Umbilical cord (tissue), 2 donors: ENCODE data around the gene MT1E. TPM values are rescaled to one million over a fixed set of nuclear protein-coding genes. Genes with fewer than 3 reads are reported as not detected.
A peak's percentile ranks its signal among the peaks of the same experiment; 100 is the strongest.

Experiments used
- DNase-seq: peaks from one replicate; pipeline ENCODE4 v3.0.0-alpha.2; 2015; ENCODE audit warnings: low spot score
- total RNA-seq: library from RNA; depleted of rRNA; stranded (reverse); fragments of >200 nt; gene quantifications from one replicate; pipeline ENCODE4 v1.2.3, GENCODE V29; 2014; ENCODE audit warnings: low replicate concordance; ENCODE audit not compliant: insufficient read depth

The MT1E gene
- total RNA-seq, 1 donor from 2014 or later, result 47.4 TPM

DNA sequence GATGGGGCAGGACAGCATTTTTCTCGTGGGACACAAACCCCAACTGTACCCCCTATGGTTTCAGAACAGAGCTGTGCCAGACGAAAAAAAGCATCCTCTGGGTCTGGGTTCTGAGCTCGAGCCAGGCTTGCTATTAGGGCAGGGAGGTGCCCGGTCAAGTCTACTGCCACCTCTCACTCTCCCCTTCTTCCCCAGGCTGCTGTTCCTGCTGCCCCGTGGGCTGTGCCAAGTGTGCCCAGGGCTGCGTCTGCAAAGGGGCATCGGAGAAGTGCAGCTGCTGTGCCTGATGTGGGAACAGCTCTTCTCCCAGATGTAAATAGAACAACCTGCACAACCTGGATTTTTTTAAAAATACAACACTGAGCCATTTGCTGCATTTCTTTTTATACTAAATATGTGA lies 1.1 kb downstream of the MT1E start:
- DNase-seq, result no peak

DNA sequence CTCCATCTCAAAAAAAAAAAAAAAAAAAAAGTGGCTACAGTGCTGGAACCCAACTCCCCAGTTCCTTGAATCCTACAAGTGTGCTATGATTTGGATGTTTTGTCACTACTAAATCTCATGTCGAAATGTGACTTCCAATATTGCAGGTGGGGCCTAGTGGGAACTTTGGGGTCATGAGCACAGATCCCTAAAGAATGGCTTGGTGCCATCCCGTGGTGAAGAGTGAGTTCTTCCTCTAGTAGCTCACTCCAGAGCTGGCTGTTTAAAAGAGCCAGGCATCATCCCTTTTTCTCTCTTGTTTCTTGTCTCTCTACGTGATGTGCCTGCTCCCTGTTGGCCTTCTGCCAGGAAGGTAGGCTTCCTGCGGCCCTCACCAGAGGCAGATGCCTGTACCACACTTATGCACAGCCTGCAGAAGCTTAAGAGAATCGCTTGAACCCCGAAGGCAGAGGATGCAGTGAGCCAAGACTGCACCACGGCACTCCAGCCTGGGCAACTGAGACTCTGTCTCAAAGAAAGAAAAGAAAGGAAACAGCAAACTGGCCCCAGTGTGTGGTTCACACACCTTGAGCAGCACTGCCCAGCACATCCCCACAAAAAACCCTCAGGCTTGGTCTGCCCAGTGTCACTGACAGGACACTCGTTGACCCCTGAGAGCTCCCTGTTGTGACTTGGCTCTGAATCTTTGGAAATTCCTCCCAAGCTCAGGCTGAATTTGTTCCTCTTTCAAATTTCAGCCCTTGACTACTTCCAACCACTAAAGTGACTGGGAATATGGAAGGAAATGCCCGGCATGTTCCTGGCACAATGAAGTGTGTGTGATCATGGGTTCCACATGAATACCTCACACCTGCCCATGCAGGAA lies 3.1 kb downstream of the MT1E start:
- no peak for DNase-seq

DNA sequence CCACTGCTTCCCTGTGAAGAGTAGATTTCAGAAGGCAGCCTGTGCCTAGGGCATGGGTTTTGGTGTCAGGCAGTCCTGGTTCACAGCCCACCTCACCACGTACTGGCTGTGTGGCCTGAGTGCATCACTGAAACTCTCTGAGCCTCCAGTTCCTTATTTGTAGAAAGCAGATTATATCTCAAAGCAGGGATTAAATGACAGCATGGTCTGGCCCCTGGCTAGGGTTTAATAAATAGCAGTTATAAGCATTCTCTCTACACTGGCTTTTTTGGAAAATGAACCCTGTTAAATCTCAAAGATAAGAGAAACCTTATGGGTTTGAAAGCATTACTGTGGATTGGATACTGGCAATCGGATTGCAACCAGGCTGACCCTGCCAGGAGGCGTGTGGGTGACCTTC lies 4.0 kb downstream of the MT1E start:
- DNase-seq, result peak; percentile 85

DNA sequence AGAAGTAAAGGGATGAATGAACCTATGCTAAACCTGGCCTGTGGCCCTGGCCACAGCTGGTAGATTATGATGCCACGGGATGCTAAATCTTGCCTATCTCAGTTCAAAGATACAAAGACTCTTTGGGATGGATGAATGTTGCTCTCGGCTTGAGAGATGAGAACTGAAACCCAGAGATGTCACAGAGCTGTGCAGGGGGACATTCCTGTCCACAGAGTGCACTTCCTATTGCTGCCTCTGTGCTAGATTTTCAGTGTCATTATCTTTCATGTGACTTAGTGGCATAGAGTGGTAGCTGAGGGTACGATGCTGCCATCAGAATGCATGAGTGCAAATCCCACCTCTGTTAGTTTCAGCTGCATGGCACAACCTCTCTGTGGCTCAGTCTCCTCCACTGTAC lies 4.6 kb downstream of the MT1E start:
- no peak for DNase-seq

DNA sequence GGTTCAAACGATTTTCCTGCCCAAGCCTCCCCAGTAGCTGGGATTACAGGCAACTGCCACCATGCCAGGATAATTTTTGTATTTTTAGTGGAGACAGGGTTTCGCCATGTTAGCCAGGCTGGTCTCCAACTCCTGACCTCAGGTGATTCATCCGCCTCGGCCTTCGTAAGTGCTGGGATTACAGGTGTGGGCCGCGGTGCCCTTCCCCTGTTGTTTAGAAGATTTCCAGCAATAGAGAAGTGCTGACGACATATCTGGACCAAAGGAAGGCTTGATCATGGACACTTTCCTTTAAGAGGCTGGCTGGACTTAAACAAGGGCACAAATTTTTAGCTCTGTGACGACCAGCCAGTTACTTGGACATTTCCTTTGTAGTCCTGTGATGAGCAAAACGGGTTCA lies 5.6 kb downstream of the MT1E start:
- DNase-seq, result no peak

DNA sequence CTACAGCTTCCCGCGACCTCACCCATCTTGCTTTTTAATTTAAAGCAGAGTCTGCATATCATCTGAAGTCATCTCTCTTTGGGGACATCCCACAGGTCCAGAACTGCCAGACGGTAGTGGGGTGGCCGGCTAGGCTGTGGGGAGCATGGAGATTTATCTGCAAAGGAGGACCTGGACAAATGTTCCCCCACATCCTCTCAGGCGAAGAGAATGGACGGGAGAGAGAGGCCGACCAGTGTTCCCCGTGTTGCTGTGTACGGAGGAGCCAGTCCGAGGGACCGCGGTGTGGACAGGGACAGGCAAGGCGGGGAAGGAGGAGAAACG lies 6.2 kb downstream of the MT1E start:
- DNase-seq, result no peak

DNA sequence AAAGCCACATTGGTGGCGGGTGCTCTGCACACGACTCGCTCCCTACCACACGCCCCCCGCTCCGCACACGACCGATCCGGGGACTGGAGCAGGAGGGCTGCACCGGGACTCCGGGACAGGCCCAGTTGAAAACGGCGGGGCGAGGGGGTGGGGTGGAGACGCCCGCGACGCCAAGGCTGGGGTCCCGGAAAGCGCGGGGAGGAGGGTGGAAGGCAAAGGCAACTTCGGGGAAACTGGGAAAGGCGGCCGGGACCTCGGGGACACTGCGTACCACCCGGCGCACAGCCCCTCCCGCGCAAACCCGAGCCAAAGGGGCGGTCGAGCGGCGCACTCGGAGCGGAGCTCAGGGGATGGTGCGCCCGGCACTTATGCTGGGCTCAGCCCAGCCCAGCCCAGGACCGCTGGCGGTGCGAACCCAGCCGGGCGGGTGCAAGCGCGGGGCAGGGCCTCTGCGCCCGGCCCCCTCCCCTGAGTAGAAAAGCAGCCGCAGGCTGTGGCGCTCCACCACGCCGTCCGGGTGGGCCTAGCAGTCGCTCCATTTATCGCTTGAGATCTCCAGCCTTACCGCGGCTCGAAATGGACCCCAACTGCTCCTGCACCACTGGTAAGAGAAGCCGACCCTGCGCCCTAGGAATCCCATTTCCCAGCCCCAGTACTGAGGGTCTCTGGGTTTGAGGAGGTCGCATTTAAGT lies 6.7 kb downstream of the MT1E start, which contains the start of gene MT1M:
Gene MT1M, plus strand, starts transcription at position 504 of the 692 bp plus-strand sequence. Its CDS starts 73 bp downstream, at position 577.
- no peak for DNase-seq

DNA sequence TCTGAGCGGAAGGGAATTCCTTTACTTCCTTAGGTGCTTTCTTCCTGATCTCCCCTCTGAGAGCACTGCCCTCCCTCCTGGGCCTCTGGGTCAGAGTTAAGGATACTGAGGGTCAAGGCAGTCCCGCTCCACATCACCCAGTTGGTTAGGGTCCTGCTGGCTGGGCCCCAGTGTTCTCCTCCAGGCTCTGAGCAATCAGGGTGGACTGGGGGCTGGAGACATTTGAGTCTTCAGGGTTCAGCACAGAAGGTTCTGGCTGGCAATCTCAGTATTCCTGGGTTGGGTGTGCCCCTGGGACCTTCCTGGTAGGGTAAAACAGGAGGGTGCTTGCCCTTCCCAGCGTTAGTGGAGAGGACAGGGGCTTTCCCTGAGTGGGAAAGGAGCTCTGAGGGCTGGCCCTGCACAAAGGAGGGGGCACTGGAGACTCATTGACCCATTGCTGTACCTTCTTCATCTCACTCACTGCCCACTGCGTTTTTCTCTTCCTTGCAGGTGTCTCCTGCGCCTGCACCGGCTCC lies 7.3 kb downstream of the MT1E start:
- no peak for DNase-seq

DNA sequence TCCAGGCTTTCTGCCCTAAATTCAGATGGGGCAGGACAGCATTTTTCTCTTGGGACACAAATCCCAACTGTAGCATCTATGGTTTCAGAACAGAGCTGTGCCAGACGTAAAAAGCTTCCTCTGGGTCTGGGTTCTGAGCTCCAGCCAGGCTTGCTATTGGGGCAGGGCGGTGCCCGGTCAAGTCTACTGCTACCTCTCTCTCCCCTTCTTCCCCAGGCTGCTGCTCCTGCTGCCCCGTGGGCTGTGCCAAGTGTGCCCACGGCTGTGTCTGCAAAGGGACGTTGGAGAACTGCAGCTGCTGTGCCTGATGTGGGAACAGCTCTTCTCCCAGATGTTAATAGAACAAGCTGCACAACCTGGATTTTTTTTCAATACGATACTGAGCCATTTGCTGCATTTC lies 8.0 kb downstream of the MT1E start:
- DNase-seq, result no peak

DNA sequence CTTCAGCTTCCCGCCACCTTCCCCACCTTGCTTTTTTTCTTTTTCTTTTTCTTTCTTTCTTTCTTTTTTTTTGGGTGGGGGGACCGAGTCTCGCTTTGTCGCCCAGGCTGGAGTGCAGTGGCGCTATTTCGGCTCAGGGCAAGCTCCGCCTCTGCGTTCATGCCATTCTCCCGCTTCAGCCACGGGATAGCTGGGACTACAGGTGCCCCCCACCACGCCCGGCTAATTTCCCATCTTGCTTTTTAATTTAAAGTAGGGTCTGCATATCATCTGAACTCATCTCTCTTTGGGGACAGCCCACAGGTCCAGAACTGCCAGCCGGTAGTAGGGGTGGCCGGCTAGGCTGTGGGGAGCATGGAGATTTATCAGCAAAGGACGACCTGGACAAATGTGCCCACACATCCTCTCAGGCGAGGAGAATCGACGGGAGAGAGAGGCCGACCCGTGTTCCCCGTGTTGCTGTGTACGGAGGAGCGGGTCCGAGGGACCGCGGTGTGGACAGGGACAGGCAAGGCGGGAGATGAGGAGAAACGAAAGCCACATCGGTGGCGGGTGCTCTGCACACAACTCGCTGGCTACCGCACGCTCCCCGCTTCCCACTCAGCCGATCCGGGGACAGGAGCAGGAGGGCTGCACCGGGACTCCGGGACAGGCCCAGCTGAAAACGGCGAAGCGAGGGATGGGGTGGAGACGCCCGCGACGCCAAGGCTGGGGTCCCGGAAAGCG lies 9.3 kb downstream of the MT1E start:
- DNase-seq, result no peak

DNA sequence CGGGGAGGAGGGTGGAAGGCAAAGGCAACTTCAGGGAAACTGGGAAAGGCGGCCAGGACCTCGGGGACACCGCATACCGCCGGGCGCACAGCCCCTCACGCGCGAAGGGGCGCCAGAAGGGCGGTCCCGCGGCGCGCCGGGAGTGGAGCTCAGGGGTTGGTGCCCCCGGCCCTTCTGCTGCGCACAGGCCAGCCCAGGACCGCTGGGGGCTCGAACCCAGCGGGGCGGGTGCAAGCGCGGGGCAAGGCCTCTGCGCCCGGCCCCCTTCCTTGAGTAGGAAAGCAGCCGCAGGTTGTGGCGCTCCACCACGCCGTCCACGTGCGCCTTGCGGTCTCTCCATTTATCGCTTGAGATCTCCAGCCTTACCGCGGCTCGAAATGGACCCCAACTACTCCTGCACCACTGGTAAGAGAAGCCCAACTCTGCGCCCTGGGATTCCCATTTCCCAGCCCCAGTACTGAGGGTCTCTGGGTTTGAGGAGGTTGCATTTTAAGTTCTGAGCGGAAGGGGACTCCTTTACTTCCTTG lies 9.9 kb downstream of the MT1E start:
- DNase-seq, result no peak

DNA sequence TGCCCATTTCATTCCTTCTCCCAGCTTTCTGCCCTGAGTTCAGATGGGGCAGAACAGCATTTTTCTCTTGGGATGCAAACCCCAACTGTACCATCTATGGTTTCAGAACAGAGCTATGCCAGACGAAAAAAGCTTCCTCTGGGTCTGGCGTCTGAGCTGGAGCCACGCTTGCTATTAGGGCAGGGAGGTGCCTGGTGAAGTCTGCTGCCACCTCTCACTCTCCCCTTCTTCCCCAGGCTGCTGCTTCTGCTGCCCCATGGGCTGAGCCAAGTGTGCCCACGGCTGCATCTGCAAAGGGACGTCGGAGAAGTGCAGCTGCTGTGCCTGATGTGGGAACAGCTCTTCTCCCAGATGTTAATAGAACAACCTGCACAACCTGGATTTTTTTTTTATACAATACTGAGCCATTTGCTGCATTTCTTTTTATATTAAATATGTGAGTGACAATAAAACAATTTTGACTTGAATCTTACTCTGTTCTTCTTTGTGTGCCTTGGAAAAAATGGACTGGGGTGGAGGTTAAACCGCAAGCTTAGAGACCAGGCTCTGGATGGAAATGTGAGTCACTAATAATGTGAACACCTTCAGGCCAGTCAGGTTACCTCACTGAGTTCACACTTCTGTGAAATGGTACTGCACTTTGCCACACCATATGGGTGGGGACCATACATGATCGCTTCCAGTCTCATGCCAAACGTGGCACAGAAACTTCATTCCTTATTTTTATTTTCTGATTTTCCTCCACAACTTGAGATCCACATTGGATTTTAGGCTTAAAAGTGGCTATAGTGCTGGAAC lies 11.2 kb downstream of the MT1E start:
- DNase-seq, result no peak

DNA sequence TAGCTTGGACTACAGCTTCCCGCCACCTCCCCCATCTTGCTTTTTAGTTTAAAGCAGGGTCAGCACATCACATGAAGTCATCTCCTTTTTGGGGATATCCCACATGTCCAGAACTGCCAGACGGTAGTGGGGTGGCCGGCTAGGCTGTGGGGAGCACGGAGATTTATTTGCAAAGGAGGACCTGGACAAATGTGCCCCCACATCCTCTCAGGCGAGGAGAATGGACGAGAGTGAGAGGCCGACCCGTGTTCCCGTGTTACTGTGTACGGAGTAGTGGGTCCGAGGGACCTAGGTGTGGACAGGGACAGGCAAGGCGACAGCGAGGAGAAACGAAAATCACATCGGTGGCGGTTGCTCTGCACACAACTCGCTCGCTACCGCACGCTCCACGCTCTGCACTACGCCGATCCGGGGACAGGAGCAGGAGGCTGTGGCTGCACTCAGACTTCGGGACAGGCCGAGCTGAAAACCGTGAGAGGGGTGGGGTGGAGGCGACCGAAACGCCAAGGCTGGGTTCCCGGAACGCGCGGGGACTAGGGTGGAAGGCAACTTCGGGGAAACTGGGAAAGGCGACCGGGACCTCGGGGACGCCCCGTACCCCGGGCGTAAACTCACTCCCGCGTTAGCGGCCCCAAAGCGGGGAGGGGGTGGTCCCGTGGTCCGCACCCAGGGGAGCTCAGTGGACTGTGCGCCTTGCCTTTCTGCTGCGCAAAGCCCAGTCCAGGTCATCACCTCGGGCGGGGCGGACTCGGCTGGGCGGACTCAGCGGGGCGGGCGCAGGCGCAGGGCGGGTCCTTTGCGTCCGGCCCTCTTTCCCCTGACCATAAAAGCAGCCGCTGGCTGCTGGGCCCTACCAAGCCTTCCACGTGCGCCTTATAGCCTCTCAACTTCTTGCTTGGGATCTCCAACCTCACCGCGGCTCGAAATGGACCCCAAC lies 12.5 kb downstream of the MT1E start, which contains the start of gene MT1A:
Gene MT1A, plus strand, starts transcription at position 853 of the 937 bp plus-strand sequence. Its CDS starts 73 bp downstream, at position 926.
- peak; percentile 59 for DNase-seq

DNA sequence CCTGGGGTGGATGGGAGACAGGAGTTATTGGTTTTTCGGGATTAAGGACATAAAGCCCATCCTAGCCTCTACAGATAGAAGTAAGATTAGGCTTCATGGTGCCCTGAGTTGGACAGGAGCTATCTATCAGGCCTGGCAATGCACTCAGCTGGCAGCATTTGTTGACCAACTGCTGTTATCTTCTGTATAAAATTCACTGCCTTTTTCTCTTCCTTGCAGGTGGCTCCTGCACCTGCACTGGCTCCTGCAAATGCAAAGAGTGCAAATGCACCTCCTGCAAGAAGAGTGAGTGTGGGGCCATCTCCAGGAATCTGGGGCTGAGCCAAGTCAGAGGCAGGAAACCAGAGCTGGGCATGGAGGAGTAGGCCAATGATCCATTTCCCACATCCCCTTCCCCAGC lies 13.5 kb downstream of the MT1E start:
- DNase-seq, result no peak

DNA sequence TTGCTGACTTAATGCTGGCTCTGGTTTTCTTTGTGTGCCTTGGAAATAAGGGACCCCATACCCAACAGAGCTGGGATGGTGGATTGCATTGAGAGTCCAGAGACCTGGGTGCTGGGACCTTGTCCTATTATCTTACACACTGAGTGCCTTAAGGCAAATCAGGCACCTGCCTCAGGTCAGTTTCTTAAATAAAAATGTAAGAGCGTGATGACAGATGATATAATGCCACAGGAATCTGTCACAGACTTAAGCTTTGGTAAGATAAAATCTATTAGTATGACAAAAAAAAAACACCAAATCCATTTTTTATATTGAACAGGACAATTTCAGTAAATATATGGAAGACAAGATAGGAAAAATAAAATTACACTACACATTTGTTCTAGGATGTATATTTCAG lies 14.5 kb downstream of the MT1E start:
- no peak for DNase-seq

DNA sequence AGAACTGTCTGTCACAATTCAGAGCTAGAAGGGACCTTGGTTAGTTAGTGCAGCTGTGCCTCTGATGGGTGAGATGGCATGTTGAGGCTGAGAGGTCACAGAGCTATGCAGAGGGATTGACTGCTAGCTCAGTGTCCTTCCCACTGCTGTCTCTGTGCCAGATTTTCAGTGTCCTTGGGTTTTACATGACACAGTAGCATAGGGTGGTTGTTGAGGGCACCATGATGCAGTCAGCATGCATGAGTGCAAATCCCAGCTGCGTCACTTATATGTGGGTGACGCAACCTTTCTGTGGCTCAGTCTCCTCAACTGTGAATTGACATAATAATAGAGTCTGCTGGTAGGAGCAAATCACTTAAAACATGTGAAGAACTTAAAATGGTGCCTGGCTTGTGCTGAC lies 15.6 kb downstream of the MT1E start:
- no peak for DNase-seq

DNA sequence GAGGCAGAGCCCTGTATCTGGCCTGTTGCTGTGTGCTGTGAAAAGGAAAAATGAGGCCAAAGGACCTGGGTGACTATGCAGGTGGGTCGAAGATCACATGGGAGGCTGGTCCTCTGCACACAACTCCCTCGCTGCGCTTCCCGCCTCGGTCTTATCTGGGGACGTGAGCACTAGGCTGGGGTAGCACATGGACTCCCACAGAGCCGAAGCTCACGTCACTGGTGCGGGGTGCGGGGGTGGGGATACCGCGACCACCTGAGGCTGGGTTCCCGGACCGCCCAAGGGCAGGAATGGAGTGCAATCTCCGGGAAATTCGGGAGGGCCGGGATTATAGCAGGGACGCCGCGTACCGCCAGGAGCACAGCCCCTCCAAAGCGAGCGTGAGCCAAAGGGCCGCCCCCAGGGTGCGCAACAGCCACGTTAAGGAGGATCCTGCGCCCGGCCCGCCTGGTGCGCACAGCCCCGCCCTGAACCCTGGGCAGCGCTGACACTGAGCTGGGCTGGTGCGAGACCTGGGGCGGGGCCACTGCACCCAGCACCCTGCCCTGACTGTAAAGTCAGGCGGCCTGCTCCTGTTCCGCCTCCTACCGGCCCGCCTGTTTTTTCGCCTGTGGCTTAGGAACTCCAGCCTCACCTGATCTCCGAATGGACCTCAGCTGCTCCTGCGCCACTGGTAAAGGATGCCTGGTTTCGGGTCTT lies 17.6 kb downstream of the MT1E start:
- no peak for DNase-seq

DNA sequence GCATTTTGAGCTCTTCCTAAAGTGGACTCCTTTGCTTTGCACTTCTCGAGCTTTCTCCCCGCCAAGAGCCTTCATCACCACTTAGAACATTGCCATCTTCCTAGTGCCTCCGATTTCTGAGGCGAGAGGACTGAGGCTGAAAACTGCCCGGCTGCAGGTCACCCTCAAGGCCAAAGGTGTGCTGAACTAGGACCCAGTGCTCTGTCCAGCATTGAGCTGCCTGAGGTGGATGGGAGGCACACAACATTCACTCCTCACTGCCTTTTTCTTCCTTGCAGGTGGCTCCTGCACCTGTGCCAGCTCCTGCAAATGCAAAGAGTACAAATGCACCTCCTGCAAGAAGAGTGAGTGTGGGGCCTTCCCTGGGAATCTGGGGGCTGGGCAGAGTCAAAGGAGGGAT lies 18.3 kb downstream of the MT1E start:
- DNase-seq, result no peak

DNA sequence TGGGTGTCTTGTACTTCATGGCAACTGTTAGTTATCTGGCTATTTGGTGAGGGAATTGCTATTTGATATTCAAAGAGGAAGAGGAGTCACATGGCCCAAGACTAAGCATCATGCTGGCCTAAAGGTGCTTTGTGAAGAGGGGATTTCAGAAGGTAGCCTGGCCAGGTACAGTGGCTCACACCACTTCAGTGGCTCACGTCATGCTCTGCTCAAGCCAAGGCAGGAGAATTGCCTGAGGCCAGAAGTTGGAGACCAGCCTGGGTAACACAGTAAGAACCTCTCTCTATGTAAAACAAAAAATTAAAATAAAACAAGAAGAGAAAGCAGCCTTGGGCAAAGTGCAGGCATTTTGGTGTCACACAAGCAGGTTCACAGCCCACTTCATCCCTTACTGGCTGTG lies 19.7 kb downstream of the MT1E start:
- no peak for DNase-seq
